GM21737 (cell line): ENCODE data around the gene RTN4.
A peak's percentile ranks its signal among the peaks of the same experiment; 100 is the strongest.
"Not testable (repeated sequence)": the region's sequence is repeated elsewhere in the genome, so short reads cannot be mapped to it uniquely, and the experiment has no call there.

ENCODE experiments used
- ATAC-seq: cut with Tn5 transposase; IDR thresholded peaks from one replicate; pipeline ENCODE4 v1.9.1; 2021; ENCODE audit warnings: mild to moderate bottlenecking, moderate library complexity; ENCODE audit not compliant: unreplicated experiment

Gene RTN4, protein sequence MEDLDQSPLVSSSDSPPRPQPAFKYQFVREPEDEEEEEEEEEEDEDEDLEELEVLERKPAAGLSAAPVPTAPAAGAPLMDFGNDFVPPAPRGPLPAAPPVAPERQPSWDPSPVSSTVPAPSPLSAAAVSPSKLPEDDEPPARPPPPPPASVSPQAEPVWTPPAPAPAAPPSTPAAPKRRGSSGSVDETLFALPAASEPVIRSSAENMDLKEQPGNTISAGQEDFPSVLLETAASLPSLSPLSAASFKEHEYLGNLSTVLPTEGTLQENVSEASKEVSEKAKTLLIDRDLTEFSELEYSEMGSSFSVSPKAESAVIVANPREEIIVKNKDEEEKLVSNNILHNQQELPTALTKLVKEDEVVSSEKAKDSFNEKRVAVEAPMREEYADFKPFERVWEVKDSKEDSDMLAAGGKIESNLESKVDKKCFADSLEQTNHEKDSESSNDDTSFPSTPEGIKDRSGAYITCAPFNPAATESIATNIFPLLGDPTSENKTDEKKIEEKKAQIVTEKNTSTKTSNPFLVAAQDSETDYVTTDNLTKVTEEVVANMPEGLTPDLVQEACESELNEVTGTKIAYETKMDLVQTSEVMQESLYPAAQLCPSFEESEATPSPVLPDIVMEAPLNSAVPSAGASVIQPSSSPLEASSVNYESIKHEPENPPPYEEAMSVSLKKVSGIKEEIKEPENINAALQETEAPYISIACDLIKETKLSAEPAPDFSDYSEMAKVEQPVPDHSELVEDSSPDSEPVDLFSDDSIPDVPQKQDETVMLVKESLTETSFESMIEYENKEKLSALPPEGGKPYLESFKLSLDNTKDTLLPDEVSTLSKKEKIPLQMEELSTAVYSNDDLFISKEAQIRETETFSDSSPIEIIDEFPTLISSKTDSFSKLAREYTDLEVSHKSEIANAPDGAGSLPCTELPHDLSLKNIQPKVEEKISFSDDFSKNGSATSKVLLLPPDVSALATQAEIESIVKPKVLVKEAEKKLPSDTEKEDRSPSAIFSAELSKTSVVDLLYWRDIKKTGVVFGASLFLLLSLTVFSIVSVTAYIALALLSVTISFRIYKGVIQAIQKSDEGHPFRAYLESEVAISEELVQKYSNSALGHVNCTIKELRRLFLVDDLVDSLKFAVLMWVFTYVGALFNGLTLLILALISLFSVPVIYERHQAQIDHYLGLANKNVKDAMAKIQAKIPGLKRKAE

DNA sequence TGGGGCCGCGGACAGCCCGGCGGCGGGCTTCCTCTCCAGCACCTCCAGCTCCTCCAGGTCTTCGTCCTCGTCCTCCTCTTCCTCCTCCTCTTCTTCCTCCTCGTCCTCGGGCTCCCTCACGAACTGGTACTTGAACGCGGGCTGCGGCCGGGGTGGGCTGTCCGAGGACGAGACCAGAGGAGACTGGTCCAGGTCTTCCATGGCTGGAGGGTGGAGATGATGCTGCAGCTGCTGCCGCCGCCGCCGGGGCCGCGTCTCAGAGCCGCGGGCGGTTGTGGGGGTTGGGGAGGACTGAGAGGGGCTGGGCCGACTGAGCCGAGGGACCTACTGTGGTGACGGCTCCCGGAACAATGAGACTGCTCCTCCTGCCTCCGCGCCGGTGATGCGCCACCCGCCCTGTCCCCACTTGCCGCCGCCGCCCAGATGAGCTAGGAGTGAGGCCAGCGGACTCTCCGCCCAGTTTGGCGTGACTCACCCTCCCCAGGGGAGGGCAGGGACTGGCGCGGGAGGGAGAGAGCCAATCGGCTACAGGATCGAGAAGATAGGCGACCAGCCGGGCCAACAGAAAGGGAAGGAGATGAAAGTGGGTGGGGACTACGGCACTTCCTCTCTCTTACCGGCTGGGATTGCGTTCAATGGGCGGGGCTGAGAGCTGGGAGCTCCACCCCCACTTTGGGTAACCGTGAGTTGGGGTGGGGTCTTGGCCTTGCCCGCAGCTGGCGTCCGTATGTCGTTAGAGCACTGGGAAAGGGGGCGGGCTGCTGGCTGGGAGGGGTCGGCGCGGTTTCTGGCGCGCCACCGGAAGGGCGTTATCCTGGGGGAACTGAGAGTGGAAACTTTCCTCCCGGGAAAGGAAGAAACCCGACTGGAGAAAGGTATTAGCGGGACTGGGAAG lies at the start of gene RTN4:
TSS of gene RTN4 (minus strand) at position 352 of the 895 bp plus-strand sequence. CDS start at position 201, 151 bp downstream.
- ATAC-seq, result peak; percentile 81

DNA sequence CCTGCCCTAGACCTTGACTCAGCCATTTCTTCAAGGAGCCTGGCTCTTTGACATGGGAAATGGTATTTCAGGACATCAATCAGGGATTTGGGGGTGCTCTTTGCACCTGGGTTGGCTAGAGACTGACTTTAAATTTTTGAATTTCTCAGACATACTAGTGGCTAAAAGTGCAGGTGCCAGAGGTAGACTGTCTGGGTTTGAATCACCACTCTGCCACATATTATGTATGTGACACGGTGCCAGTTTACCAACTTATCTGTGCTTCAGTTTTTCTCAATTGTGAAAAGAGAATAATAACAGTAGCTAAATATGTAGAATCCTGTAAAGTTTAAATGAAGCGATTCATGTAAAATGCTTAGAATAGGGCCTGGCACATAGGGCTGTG lies 49.2 kb upstream of the RTN4 start:
- no peak for ATAC-seq

DNA sequence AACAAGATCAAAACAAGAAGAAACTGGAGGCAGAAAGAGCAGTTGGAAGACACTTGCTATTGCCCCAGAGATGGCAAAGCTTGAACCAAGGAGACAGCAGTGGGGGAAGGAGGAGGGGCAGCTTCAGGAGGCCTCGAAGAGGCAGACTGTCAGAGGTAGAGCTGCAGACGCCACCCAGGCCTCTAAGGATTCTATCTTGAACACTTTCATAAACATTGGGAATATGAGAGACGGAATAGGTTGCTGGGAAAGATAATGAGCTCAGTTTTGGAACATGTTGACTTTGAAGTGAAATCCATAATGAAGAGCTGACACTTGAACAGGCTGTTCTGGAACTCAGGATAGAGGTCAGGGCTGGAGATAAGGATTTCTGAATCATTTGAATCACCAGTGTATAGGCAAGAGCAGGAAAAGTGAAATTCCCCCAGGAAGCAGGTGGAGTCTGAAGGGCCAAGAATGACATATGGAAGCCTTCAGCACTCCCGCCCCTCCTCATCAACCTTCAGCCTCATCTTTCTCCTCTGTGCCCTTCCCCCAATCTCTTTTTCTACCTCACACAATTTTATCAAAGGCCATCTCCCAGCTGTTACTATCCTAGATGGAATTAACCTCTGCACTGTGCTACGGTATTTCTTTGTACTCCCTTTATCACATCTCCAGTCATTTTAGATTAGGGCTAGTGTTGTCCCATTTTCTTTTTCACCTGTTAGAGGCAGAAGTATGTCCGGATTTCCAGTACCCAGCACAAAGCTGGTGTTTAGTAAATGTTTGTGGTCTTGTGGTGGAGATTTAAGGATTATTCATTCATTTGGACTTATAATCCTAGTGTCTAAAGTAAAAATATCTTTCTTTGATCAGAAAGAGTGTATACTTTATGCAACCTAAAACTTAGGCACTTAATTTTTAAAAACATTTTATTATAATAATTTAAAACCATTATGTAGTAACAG lies 47.5 kb upstream of the RTN4 start:
- ATAC-seq, result no peak

DNA sequence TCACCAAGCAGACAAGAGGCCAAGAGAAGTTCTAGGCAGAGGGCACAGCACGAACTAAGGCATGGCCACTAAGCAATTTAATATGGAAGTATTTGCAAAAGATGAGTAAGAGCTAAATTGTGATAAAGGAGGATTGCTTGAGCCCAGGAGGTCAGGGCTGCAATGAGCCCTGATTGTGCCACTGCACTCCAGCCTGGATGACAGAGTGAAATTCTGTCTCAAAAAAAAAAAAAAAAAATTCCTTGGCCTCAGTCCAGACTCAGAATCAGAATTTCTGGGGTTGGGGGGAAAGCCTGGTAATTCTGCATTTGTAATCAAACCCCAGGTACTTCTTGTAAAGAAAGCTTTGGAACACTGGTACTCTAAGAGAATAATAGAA lies 46.8 kb upstream of the RTN4 start:
- no peak for ATAC-seq

DNA sequence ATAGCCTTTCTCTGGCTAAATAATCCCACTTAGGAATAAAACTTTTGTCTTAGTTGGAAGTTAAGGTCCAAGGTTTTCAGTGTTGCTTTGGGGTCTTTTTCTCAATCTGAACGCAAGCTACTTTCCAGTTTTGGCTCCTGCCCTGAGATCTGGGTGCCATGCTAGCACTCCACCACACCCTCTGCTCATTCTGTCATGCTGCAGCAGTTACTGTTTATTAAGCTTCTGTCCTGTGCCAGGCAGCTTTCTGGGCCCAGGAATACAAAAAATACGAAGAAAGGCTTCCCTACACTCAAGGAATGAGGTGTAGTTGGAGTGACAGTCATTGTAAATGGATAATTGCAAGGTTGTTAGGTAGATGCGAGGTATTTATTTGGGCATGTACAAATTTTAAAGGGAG lies 46.3 kb upstream of the RTN4 start:
- no peak for ATAC-seq

DNA sequence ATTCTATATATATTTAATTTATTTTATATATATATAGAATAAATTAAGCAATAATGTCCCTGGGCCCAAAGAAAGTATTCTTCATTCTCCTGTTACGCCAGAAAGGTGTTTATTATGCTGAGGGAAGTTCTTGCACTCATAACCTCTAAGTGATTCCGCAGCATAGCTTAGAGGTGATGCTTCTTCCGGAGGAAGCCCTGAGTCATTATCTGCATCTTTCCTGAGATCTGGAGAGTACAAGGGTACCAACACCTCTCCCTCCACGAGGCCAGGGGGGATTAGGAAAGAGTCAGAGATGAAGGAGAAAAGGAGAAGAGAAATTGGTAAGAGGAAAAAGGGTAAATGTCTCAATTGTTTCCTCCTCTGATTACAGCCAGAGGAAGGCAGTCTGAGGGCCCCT lies 43.1 kb upstream of the RTN4 start:
- ATAC-seq, result no peak

DNA sequence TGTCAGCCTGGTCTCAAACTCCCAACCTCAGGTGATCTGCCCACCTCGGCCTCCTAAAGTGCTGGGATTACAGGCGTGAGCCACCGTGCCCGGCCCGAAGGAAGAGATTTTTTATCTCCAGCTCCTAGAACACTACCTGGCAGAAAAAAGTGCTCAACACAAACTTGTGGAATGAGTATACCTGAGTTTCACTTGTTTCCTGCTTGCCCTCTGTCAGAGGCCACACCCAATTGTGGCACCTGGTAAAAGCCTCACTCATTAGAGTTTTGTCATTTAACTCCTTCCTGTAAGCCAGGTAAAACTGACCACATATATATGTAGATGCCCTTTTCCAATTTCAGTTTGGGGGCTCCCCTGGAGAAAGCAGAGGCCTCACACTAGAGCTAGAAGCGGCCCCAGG lies 42.2 kb upstream of the RTN4 start:
- ATAC-seq, result no peak

DNA sequence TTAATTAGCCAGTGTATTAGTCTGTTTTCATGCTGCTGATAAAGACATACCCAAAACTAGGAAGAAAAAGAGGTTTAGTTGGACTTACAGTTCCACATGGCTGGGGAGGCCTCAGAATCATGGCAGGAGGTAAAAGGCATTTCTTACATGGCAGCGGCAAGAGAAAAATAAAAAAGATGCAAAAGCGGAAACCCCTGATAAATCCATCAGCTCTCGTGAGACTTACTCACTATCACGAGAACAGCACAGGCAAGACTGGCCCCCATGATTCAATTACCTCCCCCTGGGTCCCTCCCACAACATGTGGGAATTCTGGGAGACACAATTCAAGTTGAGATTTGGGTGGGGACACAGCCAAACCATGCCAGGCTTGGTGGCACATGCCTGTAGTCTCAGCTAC lies 41.4 kb upstream of the RTN4 start:
- ATAC-seq, result not testable (repeated sequence)

DNA sequence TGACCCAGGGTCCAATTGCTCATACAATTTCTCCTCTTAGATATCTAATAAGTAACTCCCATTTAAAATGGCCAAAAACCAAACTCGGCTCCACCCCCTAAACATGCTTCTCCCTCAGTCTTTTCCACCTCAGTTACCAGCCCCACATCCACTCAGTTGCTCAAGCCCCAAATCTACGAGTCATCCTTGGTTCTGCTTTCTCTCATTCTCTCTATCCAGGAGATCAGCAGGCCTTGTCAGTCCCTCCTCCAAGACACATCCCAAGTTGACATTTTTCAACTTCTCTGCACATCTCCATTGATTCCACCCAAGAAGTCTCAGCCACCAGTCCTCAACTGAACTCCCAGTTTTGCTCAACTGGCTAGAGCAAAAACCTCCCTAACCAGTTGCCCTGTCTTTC lies 40.5 kb upstream of the RTN4 start:
- no peak for ATAC-seq

DNA sequence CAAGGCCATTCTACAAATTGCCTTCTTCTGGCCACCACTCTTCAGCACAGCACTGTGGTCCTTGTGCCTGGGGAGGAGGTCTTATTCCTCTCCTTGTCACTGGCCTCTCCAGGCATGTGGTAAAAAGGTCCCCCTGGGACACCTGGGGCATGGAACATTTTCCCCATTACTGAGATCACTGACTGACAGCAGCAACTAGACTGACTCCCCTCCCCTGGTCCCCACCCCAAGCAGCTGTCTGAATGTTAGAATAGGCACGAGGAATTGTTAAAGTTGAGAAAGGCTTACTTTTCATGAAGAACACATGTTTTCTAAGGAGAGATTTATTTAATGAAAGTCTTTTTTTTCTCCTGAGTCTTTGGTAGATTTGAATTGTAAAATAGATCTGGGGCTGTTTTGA lies 39.5 kb upstream of the RTN4 start:
- ATAC-seq, result no peak

DNA sequence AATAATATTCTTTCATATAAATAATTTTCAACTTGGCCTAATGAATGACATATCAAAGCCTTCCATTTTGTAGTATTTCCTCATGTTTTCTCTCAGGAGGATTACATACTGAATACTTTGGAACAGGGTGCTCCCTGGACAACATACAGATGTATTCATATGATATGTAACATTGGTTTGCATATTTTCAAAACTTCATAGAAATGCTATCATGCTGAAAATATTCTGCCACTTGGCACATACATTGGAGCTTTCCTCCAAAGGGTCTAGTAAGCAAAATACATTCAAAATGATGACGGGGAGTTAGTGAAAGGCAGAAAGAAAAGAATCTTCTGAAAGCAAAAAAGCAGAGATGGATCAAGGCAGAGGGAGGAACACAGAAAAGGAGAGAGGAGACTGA lies 38.1 kb upstream of the RTN4 start:
- ATAC-seq, result no peak

DNA sequence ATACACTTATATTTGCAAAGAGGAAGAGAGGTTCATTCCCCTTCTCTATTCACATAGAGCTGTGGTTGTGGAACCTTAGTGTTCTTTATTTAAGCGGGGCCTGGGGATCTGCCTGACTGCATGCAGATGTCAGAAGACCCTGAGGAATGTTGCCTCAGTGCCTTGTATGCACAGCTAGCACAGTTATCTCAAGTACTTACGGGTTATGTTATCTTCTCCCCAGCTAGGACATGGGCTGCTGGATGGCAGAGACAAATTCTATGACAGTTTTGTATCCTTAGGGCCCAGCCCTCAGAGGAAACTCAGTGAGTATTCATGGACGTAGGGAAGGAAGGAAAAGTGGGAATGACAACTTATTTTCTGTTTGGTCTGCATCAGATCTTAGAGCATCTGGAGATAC lies 37.7 kb upstream of the RTN4 start:
- no peak for ATAC-seq

DNA sequence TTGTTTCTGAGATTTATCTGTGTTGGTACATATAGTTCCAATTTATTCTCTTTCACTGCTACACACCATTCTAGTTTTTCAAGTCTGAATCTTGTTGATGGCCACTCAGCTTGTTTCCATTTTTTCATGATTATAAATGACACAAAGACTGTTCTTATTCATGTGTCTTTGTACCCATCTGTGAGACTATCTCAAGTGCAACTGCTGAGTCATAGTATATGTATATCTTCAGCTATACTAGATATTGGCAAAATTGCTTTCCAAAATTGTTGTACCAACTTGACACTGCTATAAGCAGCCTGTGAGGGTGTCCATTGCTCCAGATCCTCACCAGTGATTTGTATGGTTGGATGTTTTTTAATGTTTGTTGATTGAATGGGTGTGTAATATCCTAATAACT lies 37.2 kb upstream of the RTN4 start:
- ATAC-seq, result no peak

DNA sequence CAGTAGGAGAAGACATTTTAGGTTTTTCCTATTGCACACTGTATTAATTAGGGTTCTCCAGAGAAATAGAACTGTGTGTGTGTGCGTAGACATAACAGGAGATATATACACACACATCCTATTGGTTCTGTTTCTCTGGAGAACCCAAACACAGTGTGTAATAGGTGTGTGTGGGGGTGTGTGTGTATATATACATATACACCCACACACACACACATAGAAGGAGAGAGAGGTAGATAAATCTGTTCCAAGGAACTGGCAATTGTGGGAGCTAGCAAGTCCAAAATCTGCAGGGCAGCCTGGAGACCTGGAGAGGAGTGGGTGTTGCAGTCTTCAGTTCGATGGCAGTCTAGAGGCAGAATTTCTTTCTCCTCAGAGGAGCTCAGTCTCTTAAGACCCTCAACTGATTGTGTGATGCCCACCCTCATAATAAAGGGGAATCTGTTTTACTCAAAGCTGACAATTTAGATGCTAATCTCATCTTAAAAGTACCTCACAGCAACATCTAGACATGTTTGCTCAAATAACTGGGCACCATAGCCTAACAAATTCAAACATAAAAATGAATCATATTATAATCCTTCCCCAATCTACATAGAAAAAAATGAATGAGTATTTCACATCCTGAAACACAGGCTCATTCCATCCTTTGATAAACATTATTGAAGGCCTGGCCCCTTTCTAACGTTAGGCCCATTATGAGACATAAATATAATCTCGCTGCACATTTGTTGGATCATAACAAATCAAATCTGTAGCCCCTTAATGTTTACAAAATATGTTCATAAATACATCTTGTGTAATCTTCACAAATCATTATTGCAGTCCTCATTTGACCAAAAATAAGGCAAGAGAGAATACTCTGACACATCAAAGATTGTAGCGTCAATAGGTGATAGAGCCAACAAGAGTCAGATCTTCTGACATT lies 35.1 kb upstream of the RTN4 start:
- ATAC-seq, result no peak

DNA sequence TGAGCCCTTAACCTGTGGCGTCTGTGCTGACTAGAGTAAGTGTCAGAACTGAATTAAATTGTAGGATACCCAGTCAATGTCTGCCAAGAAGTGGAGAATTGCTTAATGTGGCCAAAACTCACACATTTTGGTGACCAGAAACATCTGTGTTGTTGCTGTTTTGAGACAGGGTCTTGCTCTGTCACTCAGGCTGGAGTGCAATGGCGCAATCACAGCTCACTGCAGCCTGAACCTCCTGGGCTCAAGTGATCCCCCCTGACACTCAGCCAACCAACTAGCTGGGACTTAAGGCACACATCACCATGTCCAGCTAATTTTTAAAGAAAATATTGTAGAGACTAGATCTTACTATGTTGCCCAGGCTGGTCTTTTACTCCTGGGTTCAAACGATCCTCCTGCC lies 34.4 kb upstream of the RTN4 start:
- no peak for ATAC-seq

DNA sequence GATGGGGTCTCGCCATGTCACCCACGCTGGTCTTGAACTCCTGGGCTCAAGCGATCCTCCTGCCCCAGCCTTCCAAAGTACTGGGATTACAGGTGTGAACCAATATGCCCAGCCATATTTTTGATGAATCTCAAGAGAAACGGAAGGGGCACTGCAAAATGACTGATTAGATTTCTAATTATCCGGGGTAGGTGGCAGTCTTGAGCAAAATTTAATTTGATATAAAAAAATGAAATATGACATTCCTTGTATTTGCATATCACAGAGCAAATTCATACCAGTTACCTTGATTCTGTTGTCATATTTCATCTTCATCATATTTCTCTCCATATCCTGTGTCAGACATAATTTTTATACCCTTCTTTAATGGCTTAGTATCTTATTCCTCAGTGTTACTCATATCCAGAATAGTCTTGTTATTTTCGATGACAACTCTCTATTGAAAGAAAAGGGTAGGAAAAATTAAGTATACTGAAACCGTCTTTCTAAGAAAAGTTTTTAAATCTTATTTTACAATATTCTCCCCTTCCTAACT lies 30.0 kb upstream of the RTN4 start:
- ATAC-seq, result no peak

DNA sequence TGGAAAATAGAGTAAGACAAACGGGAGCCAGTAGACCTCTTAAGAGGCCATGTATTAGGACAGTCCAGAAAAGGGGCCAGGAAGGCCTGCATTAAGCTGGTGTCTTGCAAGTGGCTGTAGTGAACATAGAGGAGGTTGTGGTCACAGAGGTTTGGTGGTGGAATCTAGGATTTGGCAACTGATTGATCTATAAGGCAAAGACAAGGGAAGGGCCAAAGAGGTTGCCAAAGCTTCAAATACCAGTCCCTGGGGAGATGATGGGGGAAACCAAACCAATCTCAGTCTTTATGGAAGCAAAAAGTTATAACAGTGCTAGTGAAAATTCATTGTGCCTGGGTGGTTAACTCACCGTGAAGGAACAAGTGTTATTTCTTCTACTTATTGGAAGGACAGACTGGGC lies 28.7 kb upstream of the RTN4 start:
- ATAC-seq, result no peak

DNA sequence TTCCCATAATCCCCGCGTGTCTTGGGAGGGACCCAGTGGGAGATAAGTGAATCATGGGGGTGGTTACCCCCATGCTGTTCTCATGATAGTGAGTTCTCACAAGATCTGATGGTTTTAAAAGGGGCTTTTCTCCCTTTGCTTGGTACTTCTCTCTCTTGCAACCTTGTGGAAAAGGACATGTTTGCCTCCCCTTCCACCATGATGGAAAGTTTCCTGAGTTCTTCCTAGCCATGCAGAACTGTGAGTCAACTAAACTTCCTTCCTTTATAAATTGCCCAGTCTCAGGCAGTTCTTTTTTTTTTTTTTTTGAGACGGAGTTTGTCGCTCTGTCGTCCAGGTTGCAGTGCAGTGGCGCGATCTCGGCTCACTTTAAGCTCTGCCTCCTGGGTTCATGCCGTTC lies 26.5 kb upstream of the RTN4 start:
- ATAC-seq, result no peak
